Lower leg skin (tissue), 4 donors: ENCODE measurements around the gene PXDN. TPM values are rescaled to one million over a fixed set of nuclear protein-coding genes. Genes with fewer than 3 reads are reported as not detected.

Experiments used
- DNase-seq, 2 donors: peaks; one replicate each; pipeline ENCODE4 v3.0.0-alpha.2; 2019; ENCODE audit warnings: low spot score in 2 of 2
- H3K4me3 ChIP-seq: fragments of 200-600 bp; sonication (generic); 2 replicates; pipeline ENCODE4 v1.5.1; 2017; ENCODE audit warnings: mild to moderate bottlenecking, low read depth; ENCODE audit not compliant: poor library complexity, severe bottlenecking
- POLR2A ChIP-seq, 2 donors: fragments of 450-650 bp; IDR thresholded peaks; one replicate each; pipeline ENCODE4 v1.6.1; 2016 to 2017; ENCODE audit warnings: antibody characterized with exemption in 2 of 2, mild to moderate bottlenecking in 1 of 2, moderate library complexity in 1 of 2
- WGBS, 2 donors: methylation state at CpG; one replicate each; pipeline ENCODE4 v1.1.5; 2018; 5-methylcytosine and 5-hydroxymethylcytosine counted together
- intact Hi-C: fragments of 100-400 bp; cut with DNase I; formaldehyde crosslinking; loops from one replicate; pipeline ENCODE4 v1.15.0; 2023; ENCODE audit warnings: low total_unique reads
- total RNA-seq, 4 donors: library from RNA; depleted of rRNA; stranded (reverse); fragments of >200 nt; gene quantifications; one replicate each; pipeline ENCODE4 v1.1.0, GENCODE V29; 2016
- TF ChIP-seq, protein P1 (sequence below), 3 donors: fragments of 450-650 bp; IDR thresholded peaks; one replicate each; pipeline ENCODE4 v1.5.1; 2016; ENCODE audit warnings: antibody characterized with exemption in 3 of 3, mild to moderate bottlenecking in 3 of 3, moderate library complexity in 2 of 3

Gene PXDN
- total RNA-seq, 4 donors from 2014 or later, result 4.7 to 13.7 (median 7.0) TPM

DNA sequence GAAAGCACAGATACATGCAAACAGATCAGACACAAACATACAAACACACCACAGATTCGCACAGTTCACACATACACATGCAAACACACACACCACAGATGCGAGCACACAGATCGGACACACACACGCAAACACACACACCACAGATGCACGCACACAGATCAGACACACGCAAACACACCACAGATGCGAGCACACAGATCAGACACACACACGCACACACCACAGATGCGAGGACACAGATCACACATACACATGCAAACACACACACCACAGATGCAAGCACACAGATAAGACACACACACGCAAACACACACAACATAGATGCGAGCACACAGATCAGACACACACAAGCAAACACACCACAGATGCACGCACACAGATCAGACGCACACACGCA is 149.0 kb downstream of the PXDN start:
- no peak overlapping the region for H3K4me3 ChIP-seq
- no peak for DNase-seq
- TF ChIP-seq POLR2A (IDR thresholded peaks at IDR 0.05), result no peak
- TF ChIP-seq, protein P1, sequence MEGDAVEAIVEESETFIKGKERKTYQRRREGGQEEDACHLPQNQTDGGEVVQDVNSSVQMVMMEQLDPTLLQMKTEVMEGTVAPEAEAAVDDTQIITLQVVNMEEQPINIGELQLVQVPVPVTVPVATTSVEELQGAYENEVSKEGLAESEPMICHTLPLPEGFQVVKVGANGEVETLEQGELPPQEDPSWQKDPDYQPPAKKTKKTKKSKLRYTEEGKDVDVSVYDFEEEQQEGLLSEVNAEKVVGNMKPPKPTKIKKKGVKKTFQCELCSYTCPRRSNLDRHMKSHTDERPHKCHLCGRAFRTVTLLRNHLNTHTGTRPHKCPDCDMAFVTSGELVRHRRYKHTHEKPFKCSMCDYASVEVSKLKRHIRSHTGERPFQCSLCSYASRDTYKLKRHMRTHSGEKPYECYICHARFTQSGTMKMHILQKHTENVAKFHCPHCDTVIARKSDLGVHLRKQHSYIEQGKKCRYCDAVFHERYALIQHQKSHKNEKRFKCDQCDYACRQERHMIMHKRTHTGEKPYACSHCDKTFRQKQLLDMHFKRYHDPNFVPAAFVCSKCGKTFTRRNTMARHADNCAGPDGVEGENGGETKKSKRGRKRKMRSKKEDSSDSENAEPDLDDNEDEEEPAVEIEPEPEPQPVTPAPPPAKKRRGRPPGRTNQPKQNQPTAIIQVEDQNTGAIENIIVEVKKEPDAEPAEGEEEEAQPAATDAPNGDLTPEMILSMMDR (IDR thresholded peaks at IDR 0.05), result no peak
- 90 to 95% methylated on average over 14 of the region's 14 CpGs for WGBS, 2 donors
- intact Hi-C loops, result no loop called here

DNA sequence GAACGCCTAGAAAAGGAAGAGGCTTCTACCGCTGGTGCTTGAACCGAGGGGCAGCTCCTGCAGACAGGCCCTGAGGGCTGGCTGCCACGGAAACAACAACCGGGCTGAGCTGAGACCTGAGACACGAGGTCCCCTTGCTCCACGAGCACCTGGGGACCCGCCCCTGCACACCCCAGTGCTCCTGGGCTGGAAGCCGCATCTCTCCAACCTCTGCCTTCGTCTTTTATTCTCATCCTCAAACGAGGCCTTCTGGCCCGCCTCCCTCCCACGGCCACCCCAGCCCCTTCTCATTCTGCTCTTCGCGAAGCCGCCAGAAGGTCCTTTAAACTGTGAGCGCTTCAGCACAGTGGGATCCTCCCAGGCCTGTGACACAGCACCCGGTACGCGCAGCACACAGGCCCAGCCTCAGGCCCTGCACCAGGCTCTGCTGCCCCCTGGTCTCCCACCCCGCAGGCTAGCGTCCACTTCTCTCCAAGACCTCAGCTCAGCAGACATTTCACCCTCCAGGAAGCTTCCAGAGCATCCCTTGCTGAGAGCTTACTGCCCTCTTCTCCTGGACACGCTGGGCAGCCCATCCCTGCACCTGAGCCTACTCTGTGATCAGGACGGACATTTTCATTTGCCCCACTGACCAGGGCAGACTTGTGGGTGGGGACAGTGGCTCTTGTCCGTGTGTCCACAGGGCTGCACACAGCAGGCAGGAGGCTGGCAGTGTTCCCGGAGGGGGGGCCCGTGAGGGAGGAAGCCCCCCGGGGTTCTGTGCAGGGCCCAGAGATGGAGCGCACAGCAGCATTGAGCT is 149.7 kb downstream of the PXDN start:
- peak in 1 of 2 donors; percentile 74 for DNase-seq
- 78 to 83% methylated on average over 29 of the region's 29 CpGs for WGBS, 2 donors
- intact Hi-C loops, result no loop called here
- H3K4me3 ChIP-seq, result no peak overlapping the region
- TF ChIP-seq POLR2A (IDR thresholded peaks at IDR 0.05), result no peak
- TF ChIP-seq, protein P1 (IDR thresholded peaks at IDR 0.05), result no peak

DNA sequence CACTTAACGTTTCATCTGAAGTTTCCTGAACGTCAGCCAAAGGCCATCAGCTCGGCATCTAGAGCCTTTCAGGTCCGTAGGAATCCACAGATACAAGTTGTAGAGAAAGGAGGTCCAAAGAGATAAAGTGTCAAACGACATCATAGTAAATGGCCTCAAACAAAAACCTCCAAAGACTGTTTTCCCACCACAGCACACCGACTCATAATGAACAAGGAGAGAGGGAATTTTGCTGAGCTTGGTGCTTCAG is 150.3 kb downstream of the PXDN start:
- intact Hi-C loops, result no loop called here
- no peak for TF ChIP-seq POLR2A (IDR thresholded peaks at IDR 0.05)
- TF ChIP-seq, protein P1 (IDR thresholded peaks at IDR 0.05), result no peak

DNA sequence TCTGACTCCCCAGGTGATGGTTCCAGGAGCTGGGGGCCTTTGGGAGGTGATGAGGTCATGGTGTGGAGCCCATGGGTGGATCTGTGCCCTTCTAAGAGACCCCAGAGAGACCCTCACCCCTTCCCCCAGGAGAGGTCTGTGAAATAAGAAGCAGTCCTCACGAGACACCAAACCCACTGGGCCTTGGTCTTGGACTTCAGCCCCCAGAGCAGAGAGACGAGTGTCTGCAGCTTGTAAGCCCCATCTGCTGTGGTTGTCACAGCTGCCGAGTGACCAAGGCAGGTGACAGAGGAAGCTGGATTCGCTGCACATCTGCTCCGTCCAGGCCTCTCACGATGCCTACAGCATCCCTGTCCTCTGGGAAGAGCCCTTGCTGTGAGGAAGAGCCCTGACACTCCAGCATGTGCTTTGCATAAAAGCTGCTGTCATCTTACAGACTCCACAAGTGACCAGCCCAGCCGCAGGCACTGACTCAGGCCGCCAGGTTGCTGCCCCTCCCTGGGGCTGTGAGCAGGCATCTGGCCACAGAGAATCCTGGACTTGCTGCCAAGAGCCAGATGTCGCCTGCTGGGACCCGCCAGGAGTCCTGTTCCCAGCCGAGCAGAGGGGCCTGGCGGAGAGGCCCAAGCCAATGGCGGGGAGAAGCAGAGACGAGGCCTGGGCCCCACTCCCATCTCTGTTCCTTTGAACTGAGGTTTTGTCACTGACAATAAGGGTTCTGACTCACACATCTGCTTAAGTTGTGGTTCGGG is 150.8 kb downstream of the PXDN start:
- 45 to 46% methylated on average over 13 to 15 of the region's 15 CpGs for WGBS, 2 donors
- H3K4me3 ChIP-seq, result no peak overlapping the region
- DNase-seq, result peak in 1 of 2 donors; percentile 82
- TF ChIP-seq, protein P1 (IDR thresholded peaks at IDR 0.05), result no peak
- TF ChIP-seq POLR2A (IDR thresholded peaks at IDR 0.05), result no peak
- intact Hi-C loops, result no loop called here

More for the DNA sequence above, 150.3 kb downstream of the PXDN start:
- DNase-seq, result no peak
- 22 to 32% methylated on average over 6 of the region's 6 CpGs for WGBS, 2 donors
- no peak overlapping the region for H3K4me3 ChIP-seq

DNA sequence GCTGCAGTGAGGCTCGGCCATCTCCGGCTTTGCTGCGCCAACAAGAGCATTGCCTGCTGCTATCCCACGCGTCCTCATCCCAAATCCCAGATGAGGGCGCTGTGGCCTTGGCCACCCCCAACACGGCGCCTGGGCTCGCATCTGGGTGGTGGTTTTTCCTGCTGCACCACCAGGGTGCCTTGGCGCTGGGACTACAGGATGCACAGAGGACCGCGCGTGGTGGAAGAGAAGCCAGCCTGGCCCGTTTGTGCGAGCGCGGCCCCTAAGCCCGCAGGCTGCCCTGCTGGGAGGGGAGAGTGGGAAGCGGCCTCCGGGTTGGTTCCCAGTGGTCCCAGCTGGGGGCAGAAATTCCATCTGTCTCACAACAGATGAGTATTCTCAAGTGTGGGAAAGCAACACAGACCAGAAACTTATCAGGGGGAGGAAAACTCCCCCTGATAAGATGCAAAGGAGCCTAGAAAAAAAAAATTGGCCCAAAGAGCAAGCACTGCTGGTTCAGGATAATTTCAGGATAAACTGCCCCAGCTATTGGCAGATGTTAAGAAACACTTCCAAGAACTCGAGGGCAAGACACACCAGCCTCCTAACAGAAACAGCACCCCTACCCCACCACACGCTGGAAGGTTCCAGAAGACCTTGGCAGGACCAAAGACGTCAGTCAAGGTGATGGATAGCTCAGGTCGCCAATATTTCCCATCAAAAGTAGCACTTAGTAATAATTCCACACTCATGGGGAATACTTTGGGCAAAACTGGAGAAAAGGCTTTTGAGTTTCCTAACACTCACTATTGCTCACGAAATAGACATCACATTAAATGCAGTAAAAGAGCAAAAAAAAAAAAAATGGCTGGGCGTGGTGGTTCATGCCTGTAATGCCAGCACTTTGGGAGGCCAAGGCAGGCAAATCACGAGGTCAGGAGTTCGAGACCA is 152.1 kb downstream of the PXDN start:
- intact Hi-C loops, result no loop called here
- no peak for TF ChIP-seq POLR2A (IDR thresholded peaks at IDR 0.05)
- TF ChIP-seq, protein P1 (IDR thresholded peaks at IDR 0.05), result no peak
- no peak overlapping the region for H3K4me3 ChIP-seq
- WGBS, 2 donors, result 37 to 43% methylated on average over 28 of the region's 28 CpGs
- peak; percentile 35 to 89 for DNase-seq
